Endothelial cell of umbilical vein (primary cell): ENCODE data around the gene SPINT4.

Experiments used
- CTCF ChIP-seq, 2 donors: IDR thresholded peaks; 1 replicate in 1 of 2; 2 replicates in 1 of 2; pipeline ENCODE4 v1.5.1; 2011; ENCODE audit warnings: low read length in 2 of 2, mild to moderate bottlenecking in 2 of 2, moderate library complexity in 2 of 2, control low read depth in 1 of 2, inconsistent platforms in 1 of 2, low read depth in 1 of 2; ENCODE audit not compliant: insufficient read depth in 1 of 2; ENCODE audit errors: extremely low read depth in 1 of 2
- EZH2 ChIP-seq: IDR thresholded peaks from 2 replicates; pipeline ENCODE4 v1.6.1; 2012; ENCODE audit warnings: borderline replicate concordance, low read depth, mild to moderate bottlenecking, moderate library complexity, low read length, inconsistent platforms; ENCODE audit not compliant: severe bottlenecking
- JUN ChIP-seq: IDR thresholded peaks from 2 replicates; pipeline ENCODE4 v1.6.1; 2011; ENCODE audit warnings: borderline replicate concordance, low read depth; ENCODE audit not compliant: insufficient read length, insufficient read depth
- MAX ChIP-seq: IDR thresholded peaks from 2 replicates; pipeline ENCODE4 v1.6.1; 2011; ENCODE audit not compliant: insufficient read depth, insufficient read length
- POLR2A ChIP-seq: IDR thresholded peaks from 2 replicates; pipeline ENCODE4 v1.6.1; 2012; ENCODE audit warnings: low read depth, mild to moderate bottlenecking, control low read depth, low read length
- POLR2AphosphoS5 ChIP-seq: IDR thresholded peaks from 2 replicates; pipeline ENCODE4 v1.6.1; 2012; ENCODE audit warnings: low read depth, mild to moderate bottlenecking, control low read depth, low read length, moderate library complexity; ENCODE audit not compliant: insufficient read depth

- TF ChIP-seq EZH2: no peak
- no peak for TF ChIP-seq POLR2A
- TF ChIP-seq CTCF (IDR thresholded peaks at IDR 0.05; ENCODE audit: extremely low read depth in 1 of 2, insufficient read depth in 1 of 2, low read depth in 1 of 2, low read length in 2 of 2): no peak
- TF ChIP-seq POLR2AphosphoS5: no peak
- TF ChIP-seq JUN: no peak
- TF ChIP-seq MAX: no peak
Observed at GRCh38 chr20:45701873-45702272, 20.3 kb upstream of the SPINT4 start, which contains the start of gene WFDC13.
